ENCODE measurements around the gene ADGRG6.

DNA sequence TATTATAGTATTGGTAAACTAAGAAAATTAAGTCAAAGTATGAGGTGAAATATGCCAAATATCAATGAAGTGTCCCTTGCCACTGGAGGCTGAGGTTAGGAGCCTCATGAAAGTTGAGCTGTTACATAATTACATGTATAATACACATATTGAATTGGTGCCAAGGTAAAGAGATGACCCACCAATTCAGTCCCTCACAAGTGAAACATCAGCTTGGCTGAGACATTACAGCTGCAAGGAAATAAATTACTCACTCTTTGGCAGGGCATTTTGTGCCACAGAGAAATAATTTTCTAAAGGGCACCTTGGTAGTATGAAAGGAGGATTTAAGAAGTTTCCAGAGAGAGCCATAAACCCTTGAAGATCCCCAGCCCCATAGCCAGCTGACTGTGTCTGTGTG, 127.4 kb downstream of the ADGRG6 start:
- TF ChIP-seq, protein P1, sequence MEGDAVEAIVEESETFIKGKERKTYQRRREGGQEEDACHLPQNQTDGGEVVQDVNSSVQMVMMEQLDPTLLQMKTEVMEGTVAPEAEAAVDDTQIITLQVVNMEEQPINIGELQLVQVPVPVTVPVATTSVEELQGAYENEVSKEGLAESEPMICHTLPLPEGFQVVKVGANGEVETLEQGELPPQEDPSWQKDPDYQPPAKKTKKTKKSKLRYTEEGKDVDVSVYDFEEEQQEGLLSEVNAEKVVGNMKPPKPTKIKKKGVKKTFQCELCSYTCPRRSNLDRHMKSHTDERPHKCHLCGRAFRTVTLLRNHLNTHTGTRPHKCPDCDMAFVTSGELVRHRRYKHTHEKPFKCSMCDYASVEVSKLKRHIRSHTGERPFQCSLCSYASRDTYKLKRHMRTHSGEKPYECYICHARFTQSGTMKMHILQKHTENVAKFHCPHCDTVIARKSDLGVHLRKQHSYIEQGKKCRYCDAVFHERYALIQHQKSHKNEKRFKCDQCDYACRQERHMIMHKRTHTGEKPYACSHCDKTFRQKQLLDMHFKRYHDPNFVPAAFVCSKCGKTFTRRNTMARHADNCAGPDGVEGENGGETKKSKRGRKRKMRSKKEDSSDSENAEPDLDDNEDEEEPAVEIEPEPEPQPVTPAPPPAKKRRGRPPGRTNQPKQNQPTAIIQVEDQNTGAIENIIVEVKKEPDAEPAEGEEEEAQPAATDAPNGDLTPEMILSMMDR (IDR thresholded peaks at IDR 0.05), result no peak
- TF ChIP-seq, protein P2, sequence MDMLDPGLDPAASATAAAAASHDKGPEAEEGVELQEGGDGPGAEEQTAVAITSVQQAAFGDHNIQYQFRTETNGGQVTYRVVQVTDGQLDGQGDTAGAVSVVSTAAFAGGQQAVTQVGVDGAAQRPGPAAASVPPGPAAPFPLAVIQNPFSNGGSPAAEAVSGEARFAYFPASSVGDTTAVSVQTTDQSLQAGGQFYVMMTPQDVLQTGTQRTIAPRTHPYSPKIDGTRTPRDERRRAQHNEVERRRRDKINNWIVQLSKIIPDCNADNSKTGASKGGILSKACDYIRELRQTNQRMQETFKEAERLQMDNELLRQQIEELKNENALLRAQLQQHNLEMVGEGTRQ (CRISPR knock-in tag; IDR thresholded peaks at IDR 0.05), result no peak
